AG04450 (cell line): Measurements from ENCODE around the gene PPP1R3C. TPM values are rescaled to one million over a fixed set of nuclear protein-coding genes. Genes with fewer than 3 reads are reported as not detected.

ENCODE experiments used
- CTCF ChIA-PET: fragments of 300-600, 350-600 bp; formaldehyde crosslinking; extraction: SDS; loops from one replicate; lab custom pipeline; 2022; ENCODE audit warnings: antibody characterized with exemption, inconsistent platforms; lab: Charles Lee
- POLR2A ChIA-PET: fragments of 350-600 bp; formaldehyde crosslinking; extraction: SDS; loops from one replicate; lab custom pipeline; 2021; ENCODE audit warnings: antibody characterized with exemption, inconsistent platforms; lab: Yijun Ruan, JAX
- DNase-seq: peaks from one replicate; pipeline ENCODE4 v3.0.0-alpha.2; 2011; ENCODE audit warnings: low read depth, low spot score
- H3K27ac ChIP-seq: one replicate; pipeline ENCODE4 v1.5.1; 2012; ENCODE audit warnings: low read depth, low read length, control low read depth
- H3K27me3 ChIP-seq: one replicate; pipeline ENCODE4 v1.6.0; 2012; ENCODE audit warnings: low read length; ENCODE audit not compliant: control insufficient read depth, insufficient read depth
- H3K4me3 ChIP-seq: 2 replicates; pipeline ENCODE4 v1.5.1; 2011; ENCODE audit warnings: mild to moderate bottlenecking, low read depth, low read length, control low read depth
- H3K9me3 ChIP-seq: 2 replicates; pipeline ENCODE4 v1.5.1; 2012; ENCODE audit warnings: low read length; ENCODE audit not compliant: control insufficient read depth, insufficient read depth
- polyA plus RNA-seq: library from polyadenylated mRNA; depleted of rRNA; stranded (reverse); fragments of >200 nt; gene quantifications from 2 replicates; pipeline ENCODE4 v1.2.3, GENCODE V29; 2011; rRNA removed
- TF ChIP-seq, protein P1 (sequence below): IDR thresholded peaks from 2 replicates; pipeline ENCODE4 v1.5.1; 2011; ENCODE audit warnings: low read depth, low read length, control low read depth, inconsistent platforms

PPP1R3C gene
- polyA plus RNA-seq, 1 experiment = 51.1 TPM

DNA sequence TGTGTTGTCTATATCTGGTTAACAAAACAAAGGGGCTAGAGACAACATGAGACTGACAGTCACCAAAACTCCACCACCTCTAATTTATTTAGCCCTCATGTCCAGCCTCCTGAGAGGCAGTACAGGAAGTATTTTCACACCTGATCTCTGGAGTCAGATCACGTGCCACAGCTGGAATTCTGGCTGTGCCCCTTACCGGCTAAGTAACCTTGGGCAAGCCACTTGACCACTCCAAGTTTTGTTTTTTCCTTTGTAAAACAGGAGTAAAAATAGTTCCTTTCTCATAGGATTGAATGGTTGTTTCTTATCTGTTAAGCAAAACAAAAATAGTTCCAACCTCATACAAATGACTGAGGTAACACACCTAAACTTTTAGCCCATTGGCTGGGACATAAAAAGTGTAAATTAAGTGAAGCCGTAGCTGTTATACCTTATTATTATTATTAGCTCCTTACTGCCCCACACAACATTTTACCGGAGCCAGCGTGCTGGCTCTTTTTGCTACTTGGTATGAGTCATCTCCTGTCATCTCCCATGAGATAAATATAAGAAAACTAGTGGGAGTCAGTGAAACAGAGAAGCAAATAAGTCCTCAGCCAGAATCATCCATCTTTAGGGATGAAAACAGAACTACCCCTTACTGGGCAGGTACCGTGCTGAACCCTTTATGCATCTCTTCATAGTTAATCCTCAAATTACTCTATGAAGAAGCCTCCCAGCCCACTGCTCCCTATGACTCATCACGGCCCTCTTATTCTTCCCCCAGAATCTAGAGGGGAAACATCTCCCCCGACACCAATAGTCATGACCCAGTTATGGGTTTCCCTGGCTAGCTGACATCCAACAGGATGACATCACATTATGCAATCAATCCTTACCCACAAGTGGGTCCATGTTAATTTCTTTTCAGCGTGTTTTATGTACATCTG lies 44.9 kb downstream of the PPP1R3C start:
- POLR2A ChIA-PET = interaction anchor here (2.6 to 4.4 kb wide), 2 partner anchors 8 to 45 kb away, joined by 10 to 15 read pairs; partner anchors contain the start of gene PPP1R3C
- Histone ChIP-seq H3K27me3 (no peaks in the 10 kb centered on the region), H3K9me3 (no peaks in the 10 kb centered on the region), H3K4me3 (no peak overlapping the region), H3K27ac (peak overlapping the region; percentile 47)
- no peak for DNase-seq
- CTCF ChIA-PET = interaction anchor here (0.5 to 0.8 kb wide), 2 partner anchors 15 to 322 kb away, joined by 3 read pairs; no protein-coding TSS in a partner anchor
- TF ChIP-seq, protein P1, sequence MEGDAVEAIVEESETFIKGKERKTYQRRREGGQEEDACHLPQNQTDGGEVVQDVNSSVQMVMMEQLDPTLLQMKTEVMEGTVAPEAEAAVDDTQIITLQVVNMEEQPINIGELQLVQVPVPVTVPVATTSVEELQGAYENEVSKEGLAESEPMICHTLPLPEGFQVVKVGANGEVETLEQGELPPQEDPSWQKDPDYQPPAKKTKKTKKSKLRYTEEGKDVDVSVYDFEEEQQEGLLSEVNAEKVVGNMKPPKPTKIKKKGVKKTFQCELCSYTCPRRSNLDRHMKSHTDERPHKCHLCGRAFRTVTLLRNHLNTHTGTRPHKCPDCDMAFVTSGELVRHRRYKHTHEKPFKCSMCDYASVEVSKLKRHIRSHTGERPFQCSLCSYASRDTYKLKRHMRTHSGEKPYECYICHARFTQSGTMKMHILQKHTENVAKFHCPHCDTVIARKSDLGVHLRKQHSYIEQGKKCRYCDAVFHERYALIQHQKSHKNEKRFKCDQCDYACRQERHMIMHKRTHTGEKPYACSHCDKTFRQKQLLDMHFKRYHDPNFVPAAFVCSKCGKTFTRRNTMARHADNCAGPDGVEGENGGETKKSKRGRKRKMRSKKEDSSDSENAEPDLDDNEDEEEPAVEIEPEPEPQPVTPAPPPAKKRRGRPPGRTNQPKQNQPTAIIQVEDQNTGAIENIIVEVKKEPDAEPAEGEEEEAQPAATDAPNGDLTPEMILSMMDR = no peak

DNA sequence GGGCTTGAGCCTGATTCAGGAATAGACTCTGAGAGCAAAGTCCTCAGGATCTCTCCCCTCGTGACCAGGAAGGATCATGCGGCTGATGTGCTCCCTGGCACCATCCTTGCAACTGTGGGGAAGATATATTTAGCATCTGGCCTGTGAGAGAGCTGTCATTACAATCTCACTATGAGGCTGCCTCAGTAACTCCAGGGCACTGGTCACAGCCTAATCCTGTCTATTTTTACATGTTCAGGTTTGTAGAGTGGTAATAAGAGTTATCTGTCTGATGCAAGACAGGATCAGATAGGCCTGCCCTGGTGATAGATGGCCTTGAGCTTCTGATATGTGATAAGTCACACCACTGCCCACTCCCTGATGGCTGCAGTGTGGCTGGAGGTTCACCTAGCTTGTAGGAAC lies 50.7 kb downstream of the PPP1R3C start:
- Histone ChIP-seq H3K4me3 (no peak overlapping the region), H3K27me3 (no peaks in the 10 kb centered on the region), H3K27ac (no peak overlapping the region), H3K9me3 (no peaks in the 10 kb centered on the region)
- TF ChIP-seq, protein P1 = no peak
- DNase-seq = no peak
- ChIA-PET CTCF (no interaction called here), POLR2A (no interaction called here)

DNA sequence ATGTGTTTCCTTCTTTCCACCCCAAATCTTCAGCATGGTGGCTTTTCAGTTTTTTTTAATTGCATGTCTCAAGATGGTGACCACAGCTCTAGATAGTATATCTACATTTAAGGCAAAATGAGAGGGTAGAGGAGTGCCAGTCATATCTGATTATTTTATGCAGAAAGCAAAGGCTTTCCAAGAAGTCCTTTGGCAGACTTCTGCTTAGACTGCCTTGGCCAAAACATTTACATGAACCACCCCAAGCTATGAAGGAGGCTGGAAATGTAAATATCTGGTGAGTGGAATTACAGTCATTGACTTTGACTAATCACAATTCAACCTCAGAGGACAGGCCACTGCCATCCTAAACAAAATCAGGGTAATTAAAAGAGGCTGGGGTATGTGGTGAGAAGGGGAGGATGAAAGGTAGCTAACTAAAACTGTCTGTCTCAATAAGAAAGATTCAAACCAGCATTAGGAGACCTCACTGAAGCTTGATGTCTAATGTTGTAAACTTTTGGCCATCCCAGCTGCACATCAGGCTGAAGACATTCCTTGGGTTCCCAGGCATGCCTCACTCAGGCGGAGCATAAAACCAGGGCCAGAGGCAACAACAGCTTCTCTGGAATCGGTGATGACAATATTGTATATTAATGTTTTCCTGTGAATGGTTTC lies 53.4 kb downstream of the PPP1R3C start:
- ChIA-PET POLR2A (interaction anchor here (0.8 to 1.5 kb wide), 3 partner anchors 10 to 53 kb away, joined by 3 to 15 read pairs (median 6); partner anchors contain the start of gene PPP1R3C), CTCF (interaction anchor here (1.4 to 2.6 kb wide), 3 partner anchors 49 to 281 kb away, joined by 4 to 13 read pairs (median 6); no protein-coding TSS in a partner anchor)
- TF ChIP-seq, protein P1 = no peak
- Histone ChIP-seq H3K27ac (no peak overlapping the region), H3K9me3 (no peaks in the 10 kb centered on the region), H3K4me3 (no peak overlapping the region), H3K27me3 (no peaks in the 10 kb centered on the region)
- DNase-seq = no peak

Other genes starting within 250 kb of the PPP1R3C start
- gene HECTD2, start 222.7 kb downstream of the PPP1R3C start, polyA plus RNA-seq = 8.5 and 13.0 TPM in 2 replicates
- gene TNKS2, start 165.4 kb upstream of the PPP1R3C start, polyA plus RNA-seq = 35.5 and 45.5 TPM in 2 replicates